HG02610 (cell line): ENCODE measurements around the gene FOXP1.

Experiments
- ATAC-seq: cut with Tn5 transposase; IDR thresholded peaks from one replicate; pipeline ENCODE4 v1.9.1; 2021; ENCODE audit warnings: mild to moderate bottlenecking, moderate library complexity; ENCODE audit not compliant: unreplicated experiment

FOXP1 gene

GRCh38 chr3:71120012-71120411 is 463.5 kb downstream of the FOXP1 start:
- ATAC-seq, result no peak

DNA sequence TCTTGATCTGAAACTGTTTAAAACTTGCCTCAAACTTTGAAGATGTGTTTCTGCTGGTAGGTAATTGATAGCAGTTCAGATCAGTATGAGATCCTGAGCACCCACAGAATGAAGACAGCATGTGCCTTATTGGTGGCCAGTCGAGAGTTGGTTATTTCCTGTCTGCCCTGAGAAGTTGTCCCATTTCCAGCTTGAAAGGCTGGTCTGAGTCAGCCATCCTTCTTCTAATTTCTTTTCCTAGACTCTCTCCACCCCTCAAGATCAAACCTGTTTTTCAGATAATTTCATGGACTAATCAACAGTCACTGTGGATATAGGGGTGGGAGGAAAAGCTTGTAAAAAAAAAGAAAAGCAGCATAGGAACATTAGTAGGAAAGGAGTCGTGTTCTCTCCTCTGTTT is 464.4 kb downstream of the FOXP1 start:
- no peak for ATAC-seq

DNA sequence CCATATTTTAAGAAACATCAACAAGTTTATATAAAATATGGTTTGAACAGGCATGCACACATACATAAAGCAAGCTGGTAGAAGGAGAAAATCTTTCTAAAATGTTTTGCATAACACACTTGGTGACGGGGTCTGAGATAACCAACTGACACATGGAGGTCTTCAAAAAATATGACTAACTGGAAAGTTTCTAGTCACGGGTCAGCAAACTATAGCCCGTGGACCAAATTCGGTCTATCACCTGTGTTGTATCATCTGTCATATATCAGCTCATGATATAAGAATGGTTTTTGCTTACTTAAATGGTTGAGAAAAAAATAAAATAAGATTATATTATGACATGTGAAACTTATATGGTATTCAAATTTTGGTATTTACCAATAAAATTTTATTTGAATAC is 465.1 kb downstream of the FOXP1 start:
- ATAC-seq, result no peak

DNA sequence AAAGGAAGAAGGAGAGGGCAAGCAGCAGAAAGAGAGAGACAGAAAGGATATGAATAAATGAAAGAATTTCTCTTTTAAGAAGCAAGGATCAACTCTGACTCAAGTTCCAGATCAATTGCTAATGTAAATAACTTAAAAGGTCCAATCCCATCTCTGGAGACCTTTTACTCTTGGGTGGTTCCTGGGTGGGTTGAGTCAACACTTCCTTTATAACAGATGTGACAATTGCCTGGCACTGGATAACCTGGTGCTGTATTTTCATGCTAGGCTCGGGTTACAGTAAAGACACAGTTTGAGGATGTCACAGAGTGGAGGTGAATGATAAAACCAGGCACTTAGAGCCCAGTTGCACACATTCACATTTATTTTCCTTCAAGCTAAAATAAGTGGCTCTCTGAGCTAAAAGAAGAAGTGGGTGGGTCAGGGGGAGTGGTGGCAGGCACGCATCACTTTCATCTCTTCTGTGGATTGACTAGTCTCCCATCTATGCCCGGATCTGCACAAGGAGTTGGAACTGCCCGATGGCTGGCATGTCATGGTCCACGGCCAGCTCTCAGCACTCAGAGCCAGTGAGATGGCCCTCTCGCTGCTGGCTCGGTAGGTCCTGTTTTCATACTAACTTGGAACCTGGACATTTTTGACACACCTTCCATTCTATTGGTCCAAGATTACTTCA is 465.8 kb downstream of the FOXP1 start:
- no peak for ATAC-seq

DNA sequence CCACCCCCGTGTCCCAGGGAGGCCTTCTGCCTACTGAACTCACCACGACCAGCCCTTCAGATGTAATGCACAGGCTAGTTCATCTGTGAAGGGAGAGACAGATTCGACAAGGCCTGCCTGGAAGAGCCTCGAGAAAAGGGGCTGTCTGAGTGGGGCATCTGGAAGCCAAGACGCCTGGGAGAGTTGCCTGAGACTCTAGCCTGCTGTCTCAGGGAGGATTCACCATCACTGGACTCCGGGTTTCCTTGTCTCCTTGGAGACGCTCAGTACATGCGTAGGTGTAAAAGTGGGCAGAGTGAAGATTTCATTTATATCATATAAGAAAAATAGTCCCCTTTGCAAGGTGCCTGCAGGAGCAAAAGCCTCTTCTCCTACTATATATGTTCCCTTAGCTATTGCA is 468.9 kb downstream of the FOXP1 start:
- ATAC-seq, result no peak

DNA sequence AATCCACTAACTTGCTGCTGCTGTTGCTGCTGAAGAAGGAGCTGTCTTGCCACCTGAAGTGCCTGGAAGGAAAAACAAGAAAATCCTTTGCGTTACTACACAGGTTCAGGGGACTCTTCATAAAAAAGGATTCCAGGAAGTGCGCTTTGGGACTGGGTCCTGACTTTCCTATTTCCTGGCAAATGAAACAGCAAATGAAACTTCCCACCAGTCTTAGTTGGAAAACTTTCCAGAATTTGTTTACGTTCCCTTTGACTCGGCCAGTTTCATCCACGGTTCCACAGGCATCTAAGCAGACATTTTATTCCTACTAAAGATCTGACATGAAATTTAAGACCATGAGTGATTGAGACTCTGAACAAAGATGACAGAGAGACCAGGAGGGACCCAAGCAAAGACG is 471.0 kb downstream of the FOXP1 start:
- ATAC-seq, result no peak

DNA sequence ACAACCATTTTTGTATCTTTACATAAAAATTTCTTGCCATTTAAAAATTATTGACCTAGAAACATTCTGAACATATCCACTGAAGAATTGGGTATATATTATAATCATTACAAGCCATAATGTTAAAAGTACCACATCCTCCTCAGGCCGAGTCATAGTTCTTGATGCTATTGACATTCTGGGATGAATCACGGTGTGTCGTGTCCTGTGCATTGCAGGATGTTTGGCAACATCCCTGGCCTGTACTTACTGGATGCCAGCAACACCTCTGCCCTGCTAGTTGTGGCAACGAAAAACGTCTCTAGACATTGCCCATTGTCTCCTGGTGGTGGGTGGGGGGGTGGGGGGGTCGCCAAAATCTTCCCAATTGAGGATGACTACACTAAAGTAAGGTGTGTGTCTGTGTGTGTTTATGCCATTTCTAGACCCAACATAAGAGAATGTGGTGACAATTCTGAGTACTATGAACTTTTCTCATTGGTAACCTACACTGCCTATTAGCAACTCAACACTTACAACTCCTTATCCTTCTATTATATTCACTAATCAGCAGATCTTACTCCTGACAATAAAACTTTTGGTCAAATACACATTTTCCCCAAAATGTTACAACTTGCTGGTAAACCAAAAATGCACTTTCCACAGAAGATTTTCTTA is 471.6 kb downstream of the FOXP1 start:
- no peak for ATAC-seq

- ATAC-seq, result no peak
These were observed 472.9 kb downstream of the FOXP1 start for GRCh38 chr3:71110385-71111222.

- ATAC-seq, result no peak
These were observed 473.6 kb downstream of the FOXP1 start for GRCh38 chr3:71109977-71110285.

DNA sequence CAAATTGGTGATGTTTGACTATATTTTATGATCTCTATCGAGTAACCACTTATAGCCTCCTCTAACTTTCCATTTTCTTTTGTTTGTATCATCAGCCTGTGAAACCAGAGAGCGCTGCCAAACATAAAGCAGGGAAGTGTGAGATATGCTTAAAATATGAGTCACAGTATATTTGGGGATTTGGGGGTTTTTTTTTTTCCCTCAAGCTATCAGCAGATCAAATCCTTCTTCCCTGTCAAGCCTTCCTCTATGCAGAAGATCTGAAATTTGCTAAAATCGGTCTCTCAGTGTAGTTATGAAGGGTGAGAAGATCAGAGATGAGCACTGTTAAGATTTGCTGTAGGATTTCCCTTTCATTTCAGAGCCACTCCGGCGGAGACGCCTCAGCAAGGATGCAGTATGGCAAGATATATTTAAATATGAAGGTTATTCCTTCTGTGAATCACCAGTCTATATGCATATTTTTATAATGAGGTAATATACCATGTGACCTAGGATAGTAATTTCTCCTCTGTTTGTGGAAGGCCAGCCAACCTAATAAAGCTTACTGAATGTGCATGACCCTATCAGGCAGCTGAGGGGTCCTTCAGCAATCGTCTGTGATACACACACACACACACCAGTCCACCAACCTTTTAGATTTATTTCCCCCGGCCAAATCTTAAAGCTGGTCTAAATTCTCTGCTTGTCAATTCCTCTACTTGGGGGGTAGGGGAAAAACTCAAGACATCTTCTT is 474.1 kb downstream of the FOXP1 start:
- ATAC-seq, result no peak

DNA sequence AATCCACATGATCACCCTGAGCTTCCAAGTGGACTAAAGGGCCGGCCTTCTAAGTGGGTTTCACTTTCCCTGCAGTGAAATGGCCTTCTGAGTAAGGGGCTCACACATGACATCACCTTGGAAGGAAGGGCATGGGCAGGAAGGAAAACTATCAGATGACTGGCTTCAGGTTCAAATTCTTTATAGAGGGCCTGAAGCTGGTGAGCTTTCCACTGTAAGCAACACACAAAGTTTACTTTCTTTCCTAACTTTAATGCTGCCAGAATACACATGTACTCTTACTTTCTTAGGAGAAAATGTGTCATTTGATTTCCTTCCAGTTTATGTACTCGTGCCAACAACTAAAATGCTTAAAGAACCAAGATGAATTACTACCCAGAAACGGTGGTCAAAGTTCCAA is 475.6 kb downstream of the FOXP1 start:
- no peak for ATAC-seq

DNA sequence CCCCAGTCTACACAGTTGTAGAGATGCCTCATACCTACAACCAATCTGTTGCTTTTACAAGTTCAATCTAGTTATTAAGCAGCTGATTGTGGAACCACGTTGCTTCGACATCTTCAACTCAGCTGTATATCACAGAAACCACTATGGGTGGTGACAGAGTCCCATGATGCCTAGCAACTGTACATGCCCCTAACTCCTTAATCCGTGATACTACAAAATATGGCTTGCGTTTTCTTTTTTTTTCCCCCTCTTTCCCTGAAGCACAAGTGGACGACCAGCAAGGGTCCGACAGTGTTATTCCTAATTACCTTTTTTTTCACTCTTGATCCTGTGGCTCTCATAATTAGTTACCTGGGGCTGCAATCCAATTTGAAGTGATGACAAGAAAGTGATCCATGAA is 478.6 kb downstream of the FOXP1 start:
- no peak for ATAC-seq

DNA sequence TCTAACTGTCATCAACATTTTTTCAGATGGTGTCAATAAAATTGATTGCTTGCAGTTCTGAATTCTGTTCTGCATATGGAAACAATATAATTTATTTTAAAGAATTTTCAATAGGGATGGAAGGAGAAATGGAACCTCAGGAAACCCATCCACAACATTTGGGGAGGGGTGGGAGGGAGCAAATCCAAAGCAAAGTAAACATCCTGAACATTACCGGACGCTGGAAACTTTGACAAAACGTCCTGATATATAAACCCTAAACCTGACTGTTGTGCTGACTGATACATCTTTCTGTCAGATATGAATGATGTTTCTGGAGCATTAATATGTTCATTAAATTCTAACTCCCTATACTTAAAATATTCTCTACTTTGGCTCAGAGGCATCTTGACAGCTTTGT is 479.0 kb downstream of the FOXP1 start:
- ATAC-seq, result no peak

GRCh38 chr3:71104121-71104541 is 479.4 kb downstream of the FOXP1 start:
- ATAC-seq, result no peak

GRCh38 chr3:71103430-71103921 is 480.1 kb downstream of the FOXP1 start:
- ATAC-seq, result no peak

- no peak for ATAC-seq
These were observed 481.2 kb downstream of the FOXP1 start for GRCh38 chr3:71102111-71102983.

DNA sequence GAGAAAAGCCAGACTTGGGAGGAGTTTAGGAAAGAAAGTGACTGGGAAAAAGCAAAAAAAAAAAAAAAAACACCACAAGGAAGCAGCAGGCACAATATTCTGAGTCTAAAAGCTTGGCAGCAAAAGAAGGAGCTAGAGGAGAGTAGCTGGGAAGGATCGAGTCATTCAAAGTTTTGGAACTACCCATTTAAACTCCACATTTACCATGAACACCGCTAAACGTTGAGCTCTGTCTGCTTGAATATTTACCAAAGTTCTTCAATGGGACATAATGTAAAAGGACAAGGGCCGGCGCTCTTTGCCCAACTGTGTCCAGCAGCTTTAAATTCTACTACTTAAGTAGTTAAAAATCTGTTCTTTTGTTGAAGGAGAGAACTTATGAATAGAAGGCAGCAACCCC is 481.9 kb downstream of the FOXP1 start:
- ATAC-seq, result no peak

DNA sequence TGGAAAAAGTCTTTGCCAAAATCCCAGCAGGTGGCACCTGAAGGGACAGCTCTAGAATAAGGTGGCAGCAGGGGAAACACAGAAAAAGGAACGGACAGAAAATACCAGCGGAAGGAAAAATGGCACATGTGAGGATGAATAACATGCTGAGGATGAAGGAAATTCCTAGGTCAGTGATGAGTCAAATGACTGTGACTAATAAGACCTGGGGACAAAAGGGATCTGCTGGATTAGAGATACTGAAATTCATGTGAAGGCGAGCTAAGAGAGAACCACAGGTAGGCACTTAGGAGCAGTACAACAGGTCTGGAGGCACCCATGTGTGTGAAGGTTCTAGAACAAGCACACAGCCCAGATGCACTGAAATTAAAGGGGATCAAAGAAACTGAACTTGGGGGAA is 482.5 kb downstream of the FOXP1 start:
- no peak for ATAC-seq

GRCh38 chr3:71099997-71100719 is 483.4 kb downstream of the FOXP1 start:
- ATAC-seq, result no peak

DNA sequence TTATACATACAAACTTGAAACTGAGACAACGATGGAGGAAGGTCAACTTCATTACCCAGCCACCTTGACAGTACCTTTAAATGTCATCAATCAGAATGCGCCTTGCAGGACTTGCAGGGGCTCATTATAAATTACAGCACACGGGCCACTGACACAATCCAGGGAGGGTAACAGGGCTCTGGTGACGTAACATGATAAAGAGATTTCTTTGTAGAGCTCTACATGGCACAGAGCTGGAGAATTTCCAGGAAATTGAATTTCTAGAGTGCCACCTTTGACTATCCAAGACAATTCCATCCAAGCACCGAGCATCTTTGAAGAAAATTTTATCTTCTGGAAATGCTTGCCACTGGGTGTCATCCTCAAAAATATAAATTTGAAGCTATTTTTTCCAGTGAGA is 486.0 kb downstream of the FOXP1 start:
- ATAC-seq, result no peak
